ENCODE measurements around the gene JAM3.

DNA sequence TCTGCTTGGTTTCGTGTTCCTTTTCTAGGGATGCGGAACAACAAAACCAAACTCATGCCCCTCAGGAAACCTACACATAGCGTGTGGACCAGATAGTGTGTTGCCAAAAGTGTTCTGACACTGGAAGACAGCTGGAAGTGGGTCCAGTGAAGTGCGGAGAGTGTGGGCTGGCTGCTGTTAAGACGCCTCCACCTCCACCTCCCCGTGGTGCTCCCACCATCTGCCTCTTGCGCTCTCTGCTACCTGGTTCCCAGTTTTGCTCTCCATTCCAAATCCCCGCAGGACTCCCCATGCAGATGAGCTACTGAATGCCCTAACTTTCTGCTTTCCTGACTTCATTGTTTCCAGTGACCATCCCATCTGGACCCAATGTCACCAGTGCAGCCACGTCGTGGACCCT, 103.1 kb downstream of the JAM3 start:
- TF ChIP-seq POLR2A (IDR thresholded peaks at IDR 0.05), result no peak
- no peak for TF ChIP-seq POLR2AphosphoS5 (IDR thresholded peaks at IDR 0.05)
- TF ChIP-seq, protein P1, sequence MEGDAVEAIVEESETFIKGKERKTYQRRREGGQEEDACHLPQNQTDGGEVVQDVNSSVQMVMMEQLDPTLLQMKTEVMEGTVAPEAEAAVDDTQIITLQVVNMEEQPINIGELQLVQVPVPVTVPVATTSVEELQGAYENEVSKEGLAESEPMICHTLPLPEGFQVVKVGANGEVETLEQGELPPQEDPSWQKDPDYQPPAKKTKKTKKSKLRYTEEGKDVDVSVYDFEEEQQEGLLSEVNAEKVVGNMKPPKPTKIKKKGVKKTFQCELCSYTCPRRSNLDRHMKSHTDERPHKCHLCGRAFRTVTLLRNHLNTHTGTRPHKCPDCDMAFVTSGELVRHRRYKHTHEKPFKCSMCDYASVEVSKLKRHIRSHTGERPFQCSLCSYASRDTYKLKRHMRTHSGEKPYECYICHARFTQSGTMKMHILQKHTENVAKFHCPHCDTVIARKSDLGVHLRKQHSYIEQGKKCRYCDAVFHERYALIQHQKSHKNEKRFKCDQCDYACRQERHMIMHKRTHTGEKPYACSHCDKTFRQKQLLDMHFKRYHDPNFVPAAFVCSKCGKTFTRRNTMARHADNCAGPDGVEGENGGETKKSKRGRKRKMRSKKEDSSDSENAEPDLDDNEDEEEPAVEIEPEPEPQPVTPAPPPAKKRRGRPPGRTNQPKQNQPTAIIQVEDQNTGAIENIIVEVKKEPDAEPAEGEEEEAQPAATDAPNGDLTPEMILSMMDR (IDR thresholded peaks at IDR 0.05), result no peak

Data from suprapubic skin (tissue), 4 donors.